OCI-M2 (cell line): ENCODE results near the gene DDR2.
"Not testable (repeated sequence)": the region's sequence is repeated elsewhere in the genome, so short reads cannot be mapped to it uniquely, and the experiment has no call there.

Source experiments
- DNase-seq: peaks from one replicate; lab custom pipeline; 2025; ENCODE audit not compliant: unreplicated experiment; lab: John Stamatoyannopoulos, UW

Gene DDR2

DNA sequence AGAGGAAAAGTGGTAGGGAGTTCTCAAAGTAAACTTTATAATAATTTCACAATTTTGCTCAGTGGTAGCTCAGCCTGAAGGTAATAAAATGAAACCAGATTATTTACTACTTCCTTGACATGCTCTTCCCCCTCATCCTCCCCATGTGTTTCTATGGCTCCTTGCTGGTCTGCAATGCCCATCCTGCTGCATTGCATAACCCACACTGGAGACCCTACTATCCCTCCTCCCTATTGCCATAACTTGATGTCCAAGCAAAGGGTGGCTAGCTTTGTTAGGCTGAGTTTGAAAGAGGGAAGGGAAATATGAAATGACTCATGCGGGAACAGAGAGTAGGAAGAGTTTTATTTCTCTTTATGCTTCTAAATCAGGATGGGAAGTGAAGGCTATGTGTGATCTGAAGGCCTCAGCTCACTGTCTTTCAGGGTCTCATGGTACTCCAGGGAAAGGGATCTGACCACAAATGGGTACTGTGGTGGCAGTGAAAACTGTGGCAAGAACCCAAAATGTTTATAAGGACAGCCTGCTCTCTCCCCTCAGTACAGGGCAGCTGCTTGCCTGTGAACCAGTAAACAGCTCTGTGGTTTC lies 121.8 kb downstream of the DDR2 start:
- DNase-seq = no peak

DNA sequence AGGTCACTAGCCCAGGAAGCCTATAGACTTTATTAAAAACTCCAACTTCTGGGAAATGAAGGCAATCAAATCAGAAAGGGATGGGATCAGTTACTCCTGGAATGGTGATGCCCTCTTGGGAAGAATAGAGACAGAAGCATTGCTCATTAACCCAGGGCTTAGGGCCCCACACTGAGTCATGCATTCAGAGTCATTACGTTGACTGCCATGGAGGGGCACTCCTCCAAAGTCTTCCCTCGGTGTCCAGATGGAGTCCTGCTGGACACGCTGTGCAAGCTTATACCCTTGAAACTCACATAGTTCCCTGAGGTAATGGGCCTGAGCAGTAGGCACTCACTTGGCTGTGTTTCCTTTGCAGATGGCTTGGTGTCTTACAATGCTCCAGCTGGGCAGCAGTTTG lies 123.0 kb downstream of the DDR2 start:
- no peak for DNase-seq

DNA sequence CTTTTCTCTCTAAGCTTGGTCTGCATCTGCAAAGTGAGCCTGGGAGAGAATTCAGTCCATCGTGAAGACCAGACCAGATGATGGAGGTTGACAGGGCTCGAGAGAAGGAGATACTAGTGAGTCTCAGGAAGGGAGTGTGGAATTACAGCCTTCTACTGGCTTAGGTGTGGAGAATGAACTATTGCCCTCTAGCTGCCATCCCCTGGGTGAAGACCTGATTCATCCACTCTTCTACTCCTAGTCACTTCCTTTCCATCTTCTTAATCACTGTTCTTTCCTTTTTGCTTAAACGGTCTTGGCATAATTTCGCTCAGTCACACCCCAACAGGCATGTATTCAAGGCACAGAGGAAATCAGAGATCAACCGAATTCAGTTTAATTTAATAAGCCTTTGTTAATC lies 124.3 kb downstream of the DDR2 start:
- no peak for DNase-seq

DNA sequence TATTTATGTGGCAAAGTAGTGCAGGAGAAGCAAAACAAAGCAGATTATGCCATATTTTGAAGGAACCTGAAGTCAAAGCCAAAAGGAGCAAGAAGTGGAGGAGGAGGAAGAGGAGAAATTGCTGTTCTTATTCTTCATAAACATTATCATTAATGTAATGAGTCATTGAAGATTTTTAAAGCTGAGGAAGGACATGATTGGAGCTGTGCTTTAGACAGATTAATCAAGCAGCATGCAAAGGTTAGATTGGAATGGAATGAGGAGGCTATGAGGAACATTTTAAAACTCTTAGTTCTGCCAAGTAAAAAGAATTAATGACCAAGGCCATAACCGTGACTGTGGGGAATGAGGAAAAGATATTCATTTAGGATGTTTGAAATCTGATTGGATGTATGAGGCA lies 125.2 kb downstream of the DDR2 start:
- DNase-seq = no peak

DNA sequence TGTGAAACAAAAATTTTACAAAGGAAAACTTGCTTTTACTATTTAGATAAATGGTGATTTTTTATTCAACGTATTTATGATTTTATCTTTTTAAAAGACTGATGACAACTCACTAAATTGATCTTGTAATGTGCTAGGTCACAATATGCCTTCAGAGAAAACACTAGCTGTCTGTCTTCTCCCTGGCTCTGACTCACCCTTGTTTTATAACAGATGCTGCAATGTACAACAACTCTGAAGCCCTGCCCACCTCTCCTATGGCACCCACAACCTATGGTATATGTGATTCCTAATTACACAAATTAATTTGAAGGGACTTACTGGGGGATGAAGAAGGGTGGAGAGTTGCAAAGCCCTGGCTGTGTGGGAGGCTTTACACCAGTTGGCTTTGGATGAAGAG lies 133.5 kb downstream of the DDR2 start:
- DNase-seq = no peak

DNA sequence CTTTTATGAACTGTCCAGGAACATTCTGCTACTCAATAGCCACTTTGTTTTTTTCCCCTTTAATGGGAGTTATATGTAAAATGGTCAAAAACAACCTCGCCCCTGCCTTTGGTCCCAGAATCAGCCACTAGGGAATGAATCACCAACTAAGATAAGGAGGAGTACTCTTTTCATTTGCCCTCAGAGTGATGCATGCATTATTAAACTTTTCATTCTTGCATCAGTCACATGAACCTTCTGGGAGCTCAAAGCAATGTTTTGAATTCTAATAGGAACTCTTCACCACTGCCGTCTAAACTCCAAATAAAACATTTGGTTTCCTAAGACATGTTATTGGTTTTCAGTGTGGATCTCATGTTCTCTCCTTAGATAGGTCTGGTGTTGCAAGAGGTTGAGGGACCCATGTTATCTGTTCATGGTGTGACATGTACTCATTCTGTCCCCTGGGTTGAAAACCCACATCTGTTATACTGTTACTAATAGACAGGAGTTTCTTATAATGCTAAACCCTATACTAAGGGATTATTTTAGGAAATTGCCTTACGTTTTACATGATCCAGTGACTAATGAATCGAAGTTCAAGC lies 140.4 kb downstream of the DDR2 start:
- no peak for DNase-seq

DNA sequence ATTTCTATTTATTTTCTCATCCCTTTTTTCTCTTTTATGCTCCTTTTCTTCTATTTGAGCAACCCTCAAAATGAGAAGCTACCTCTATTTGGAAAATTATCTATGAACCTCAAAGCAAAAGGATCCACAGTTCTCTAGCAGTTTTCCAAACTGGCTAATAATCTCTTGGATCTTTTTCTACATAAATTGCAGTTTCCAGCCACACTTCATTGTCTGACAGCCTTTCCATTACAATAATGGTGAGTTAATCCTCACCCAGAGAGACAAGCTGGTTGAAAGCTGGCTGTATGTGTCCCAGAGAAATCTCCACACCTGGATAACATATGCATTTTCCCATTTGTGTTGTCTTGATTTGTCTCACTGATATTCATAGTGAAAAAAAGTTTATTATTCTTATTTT lies 141.7 kb downstream of the DDR2 start:
- no peak for DNase-seq

DNA sequence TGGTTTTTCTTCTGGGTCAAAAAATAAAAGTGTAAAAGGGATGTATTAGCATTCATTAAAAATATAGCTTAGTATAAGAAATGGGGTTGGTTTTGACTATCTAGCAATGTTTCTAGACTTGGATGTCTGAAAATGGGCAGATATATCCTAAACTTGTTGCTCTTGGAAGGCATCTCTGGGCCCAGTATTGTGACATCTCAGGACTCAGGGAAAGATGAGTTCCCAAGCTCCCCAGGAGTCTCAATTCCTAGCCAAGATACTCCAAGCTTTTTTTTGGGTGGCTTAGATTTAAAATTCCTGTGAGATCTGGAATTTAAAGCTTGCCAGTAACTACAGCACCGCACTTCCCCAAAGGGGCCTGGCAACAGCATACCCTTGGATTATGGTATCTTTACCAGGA lies 146.8 kb downstream of the DDR2 start:
- no peak for DNase-seq

DNA sequence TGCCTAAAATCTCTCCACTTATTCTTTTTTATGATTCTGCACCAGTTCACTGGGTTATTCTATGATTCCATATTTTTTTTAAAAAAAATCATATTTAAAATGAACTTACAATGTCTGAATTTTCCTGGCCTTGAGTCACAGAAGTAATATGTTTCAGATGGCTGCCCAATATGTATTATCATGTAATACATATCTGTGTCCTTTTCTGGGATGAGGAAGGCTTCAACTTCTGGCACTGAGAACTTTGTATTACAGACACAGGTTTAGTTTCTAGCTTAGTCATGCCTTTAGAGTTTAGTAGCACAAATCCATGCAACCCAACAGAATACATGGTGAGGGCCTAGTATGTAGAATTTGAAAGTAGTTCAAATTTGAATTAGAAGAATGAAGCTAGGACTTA lies 150.4 kb downstream of the DDR2 start:
- DNase-seq = no peak

DNA sequence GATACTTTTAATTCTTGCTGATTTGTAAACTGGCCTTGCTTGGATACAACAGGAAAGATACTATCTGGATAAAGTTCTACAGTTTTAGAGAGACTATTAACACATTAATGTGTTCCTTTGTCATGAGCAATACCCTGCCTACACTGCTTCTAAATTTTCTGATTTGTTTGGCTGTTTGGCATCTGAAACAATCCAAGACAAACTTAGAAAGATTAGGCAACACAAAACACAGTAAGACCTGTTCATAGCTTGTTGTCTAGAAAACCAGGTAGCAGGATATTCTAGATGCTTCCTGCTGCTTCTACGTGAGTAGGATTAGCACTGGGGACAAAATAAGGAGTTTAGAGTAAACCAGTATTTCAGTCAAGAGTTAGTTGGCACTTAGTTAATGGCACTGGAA lies 152.7 kb downstream of the DDR2 start:
- not testable (repeated sequence) for DNase-seq

DNA sequence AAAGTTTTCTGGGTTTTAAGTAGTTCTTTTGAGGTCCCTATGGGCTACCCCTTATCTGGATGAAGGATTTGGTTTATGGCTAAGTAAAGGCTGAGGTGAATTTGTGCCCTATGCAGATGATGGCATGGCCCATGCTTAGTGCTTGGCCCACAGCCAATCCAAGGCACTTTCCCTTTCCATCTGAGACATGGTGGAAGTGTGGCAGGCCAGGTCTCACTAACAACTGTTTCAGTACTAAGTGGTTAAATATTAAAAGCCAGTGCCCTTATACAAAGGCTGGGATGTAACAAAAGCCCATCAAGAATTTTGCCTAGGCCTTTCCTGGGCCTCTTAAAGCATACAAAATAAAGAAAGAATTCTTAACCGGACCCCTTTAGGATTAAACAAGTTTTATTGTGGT lies 156.5 kb downstream of the DDR2 start:
- not testable (repeated sequence) for DNase-seq

DNA sequence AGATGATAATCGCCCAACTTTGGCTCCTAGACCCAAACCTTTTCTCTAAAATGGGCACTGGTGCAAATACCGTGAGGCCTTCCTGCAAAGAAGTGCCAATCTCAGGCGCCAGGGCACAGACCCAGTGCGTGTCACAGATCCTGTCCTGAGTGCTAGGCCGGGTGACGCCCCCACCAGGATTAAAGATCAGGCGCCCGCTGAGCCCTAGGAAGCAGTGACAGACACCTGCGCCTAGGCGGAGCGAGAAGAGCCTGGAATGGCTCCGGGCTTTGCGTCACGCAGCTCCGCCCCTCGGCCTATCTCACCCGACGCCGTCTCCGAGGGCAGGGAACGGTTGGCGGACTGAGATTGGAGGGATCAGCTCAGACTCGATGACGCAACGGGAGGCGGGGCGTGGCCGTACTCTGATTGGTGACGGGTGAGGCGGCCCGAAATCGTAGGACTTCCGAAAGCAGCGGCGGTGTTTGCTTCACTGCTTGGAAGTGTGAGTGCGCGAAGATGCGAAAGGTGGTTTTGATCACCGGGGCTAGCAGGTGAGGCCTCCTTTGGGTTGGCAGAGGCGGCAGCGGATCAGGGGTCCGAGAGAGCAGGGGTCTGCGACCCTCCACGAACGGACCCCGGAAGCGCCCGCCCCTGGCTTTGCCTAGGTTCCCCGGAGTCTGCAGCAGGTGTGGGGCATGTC lies 158.2 kb downstream of the DDR2 start, which contains the start of gene HSD17B7:
HSD17B7 (plus strand) TSS at position 400 of the 682 bp plus-strand sequence; CDS start at position 499, 99 bp downstream.
- not testable (repeated sequence) for DNase-seq

DNA sequence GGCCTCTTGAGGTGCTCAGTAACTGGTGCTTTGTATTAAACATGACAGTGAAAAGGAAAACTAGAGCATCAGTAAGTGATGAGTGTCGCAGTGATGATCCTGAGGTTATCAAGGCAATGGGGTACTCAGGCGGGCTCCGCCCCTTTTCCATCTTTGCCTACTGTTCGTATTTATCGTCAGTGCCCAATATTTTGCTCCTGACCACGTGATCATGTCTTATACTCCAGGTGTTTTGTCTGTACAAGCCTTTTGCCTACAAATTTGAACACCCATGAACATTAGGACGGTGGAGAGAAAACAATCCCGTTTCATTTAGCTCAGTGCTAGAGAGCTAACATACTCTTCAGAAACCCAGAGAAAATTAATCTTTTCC lies 158.7 kb downstream of the DDR2 start:
- DNase-seq = not testable (repeated sequence)

DNA sequence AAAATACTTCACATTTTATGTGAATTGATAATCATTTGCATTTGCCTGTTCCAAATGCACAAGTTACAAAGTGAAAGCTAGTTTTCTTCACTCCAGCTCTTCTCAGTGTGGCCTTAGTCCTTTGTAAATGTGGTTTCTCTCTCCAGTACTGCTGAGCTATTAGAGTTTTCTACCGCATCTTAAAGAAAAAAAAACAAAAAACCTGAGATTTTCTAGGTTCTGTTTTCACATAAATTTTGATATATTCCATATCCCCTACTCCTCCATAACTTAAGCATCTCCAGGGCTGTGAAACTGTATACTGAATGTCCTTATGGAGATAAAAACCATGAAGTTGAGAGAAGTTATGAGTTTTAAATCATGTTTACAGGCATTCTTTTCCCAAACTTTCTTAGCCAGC lies 162.0 kb downstream of the DDR2 start:
- DNase-seq = not testable (repeated sequence)

DNA sequence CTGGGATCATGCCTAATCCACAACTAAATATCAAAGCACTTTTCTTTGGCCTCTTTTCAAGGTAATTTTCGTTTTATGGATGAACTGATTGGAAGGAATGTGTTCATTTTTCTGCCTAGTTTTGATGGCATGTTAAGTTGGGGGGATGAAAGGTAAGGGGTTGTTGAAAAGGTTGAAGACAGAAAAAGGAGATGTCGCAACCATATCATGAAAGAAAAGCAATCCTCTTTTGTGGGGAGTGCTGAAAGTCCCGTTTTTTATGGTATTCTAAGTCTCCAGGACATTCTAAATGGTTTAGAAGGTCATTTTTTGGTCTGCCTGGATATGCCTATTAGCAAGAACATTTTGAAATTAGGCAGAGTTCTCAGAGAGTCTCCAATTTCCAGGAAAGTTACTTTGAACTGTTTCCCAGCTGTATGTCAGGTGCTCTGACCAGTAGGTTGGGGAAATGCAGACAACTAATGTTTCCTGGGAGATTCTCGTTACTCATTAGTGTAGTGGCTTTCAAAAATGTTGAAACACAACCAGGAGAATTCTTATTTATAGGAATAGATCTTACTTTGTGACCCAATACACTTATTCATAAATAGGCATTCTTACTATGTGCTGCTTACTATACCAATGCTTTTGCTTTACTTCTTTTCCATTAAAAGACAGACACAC lies 164.5 kb downstream of the DDR2 start:
- DNase-seq = not testable (repeated sequence)

DNA sequence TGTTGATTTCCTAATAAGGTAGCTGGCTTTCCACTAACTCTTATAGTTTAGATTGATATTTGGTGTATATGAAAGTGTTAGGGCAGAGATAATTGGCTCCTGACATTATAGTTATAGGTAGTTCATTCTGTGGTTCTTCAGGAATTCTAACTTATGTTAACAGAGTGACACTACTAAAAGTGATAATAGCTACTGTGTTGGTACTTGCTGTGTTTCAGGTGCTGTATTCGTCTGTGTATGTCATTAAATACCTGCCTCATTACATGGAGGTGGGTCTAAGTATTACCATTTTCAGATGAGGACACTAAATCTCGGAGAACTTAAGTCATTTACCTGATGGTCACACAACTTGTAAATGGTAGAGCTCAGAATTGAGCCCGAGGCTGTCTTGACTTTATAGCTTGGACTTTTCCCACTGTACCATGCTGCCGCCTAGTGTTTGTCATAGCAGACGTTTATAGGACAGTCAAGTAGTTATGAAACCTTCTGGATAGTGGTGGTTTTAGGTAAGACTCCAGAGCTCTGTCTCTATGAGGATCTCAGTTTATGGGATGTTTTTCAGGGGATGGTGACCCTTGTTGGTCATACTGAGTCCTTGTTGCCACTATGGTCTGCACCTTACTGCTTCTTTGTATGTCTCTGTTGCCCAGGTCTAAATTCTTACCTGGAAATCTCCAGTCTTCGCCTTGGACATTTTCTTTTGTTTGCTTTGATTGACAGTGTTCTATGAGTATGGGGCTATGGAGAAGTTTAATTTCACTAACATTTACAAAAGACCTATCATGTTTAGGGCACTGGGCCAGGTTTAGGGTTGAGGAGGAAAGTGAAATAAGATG lies 167.9 kb downstream of the DDR2 start:
- not testable (repeated sequence) for DNase-seq

DNA sequence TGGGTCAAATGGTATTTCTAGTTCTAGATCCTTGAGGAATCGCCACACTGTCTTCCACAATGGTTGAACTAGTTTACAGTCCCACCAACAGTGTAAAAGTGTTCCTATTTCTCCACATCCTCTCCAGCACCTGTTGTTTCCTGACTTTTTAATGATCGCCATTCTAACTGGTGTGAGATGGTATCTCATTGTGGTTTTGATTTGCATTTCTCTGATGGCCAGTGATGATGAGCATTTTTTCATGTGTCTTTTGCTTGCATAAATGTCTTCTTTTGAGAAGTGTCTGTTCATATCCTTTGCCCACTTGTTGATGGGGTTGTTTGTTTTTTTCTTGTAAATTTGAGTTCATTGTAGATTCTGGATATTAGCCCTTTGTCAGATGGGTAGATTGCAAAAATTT lies 175.2 kb downstream of the DDR2 start:
- DNase-seq = not testable (repeated sequence)

DNA sequence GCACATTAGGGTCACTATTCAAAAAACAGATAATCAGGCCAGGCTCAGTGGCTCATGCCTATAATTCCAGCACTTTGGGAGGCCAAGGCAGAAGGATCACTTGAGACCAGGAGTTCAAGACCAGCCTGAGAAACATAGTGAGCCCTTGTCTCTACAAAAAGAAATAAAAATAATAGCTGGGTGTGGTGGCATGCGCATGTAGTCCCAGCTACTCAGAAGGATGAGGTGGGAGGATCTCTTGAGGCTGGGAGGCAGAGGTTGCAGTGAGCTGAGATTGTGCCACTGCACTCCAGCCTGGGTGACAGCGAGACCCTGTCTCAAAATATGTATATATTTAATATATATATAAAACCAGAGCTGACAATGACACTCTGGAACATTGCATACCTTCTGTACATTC lies 180.1 kb downstream of the DDR2 start:
- DNase-seq = not testable (repeated sequence)

DNA sequence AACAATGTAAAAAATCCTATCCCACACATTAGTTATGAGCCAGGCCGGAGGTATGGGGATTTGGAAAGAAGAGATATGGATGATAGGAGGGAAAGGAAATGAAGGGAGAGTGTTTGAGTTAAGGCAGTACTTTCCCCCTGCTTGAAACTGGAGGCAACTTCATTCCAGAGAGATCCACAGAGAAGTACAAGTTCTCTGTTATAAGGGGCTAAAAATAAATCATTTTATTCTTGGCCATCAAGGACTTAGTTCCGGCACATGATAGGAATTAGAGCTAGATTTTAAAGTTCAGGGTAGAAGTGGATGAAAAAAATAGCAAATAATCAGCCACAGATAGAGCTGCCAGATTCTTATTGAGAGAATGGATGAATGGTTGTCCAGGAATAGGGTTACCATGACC lies 185.9 kb downstream of the DDR2 start:
- DNase-seq = not testable (repeated sequence)

DNA sequence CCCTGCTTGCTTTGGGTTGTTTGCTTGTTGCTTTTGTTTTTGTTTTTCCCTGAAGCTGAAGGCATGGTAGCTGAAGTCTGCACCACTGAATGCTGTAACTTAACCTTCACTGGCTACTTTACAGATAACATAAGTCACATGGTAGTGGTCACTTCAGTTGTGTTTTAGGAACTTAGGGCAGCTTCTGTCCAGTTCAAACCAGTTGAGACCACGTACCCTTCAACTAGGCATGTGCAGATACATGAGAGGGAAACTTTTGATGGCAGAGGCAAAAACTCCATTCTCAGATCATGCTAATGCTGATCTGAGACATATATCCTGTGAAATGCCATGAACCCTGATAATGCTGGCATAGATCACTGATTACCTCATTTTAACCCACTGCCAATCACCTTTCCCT lies 186.4 kb downstream of the DDR2 start:
- DNase-seq = not testable (repeated sequence)
